HepG2 (cell line): ENCODE results near the gene UBE2L6. TPM values are rescaled to one million over a fixed set of nuclear protein-coding genes. Genes with fewer than 3 reads are reported as not detected.

Source experiments
- ADNP ChIP-seq: sonication (generic); formaldehyde crosslinking; IDR thresholded peaks from 2 replicates; pipeline ENCODE4 v1.4.0; 2020; ENCODE audit warnings: missing genetic modification reagents
- ATM ChIP-seq: fragments of 450-650 bp; IDR thresholded peaks from 2 replicates; pipeline ENCODE4 v1.7.1; 2017; ENCODE audit warnings: mild to moderate bottlenecking, borderline replicate concordance
- CCAR2 ChIP-seq: fragments of 200-400 bp; formaldehyde crosslinking; optimal IDR thresholded peaks from 2 replicates; pipeline ENCODE3; 2018; ENCODE audit warnings: low read depth, mild to moderate bottlenecking, low read length, moderate library complexity
- CCDC6 ChIP-seq: sonication (generic); formaldehyde crosslinking; IDR thresholded peaks from 2 replicates; pipeline ENCODE4 v1.8.1; 2022; ENCODE audit warnings: mild to moderate bottlenecking, missing genetic modification reagents, moderate library complexity
- ETS1 ChIP-seq: sonication (generic); formaldehyde crosslinking; IDR thresholded peaks from 2 replicates; pipeline ENCODE4 v1.4.0; 2020; ENCODE audit warnings: missing genetic modification reagents
- GATA4 ChIP-seq: sonication (generic); IDR thresholded peaks from 2 replicates; pipeline ENCODE4 v1.6.1; 2016; ENCODE audit warnings: antibody characterized with exemption, low read depth, borderline replicate concordance
- ZBED4 ChIP-seq: sonication (generic); formaldehyde crosslinking; IDR thresholded peaks from 2 replicates; pipeline ENCODE4 v1.4.0; 2020; ENCODE audit warnings: missing genetic modification reagents, borderline replicate concordance
- ZNF142 ChIP-seq: sonication (generic); formaldehyde crosslinking; IDR thresholded peaks from 2 replicates; pipeline ENCODE4 v1.4.0; 2020; ENCODE audit warnings: missing genetic modification reagents
- ZNF230 ChIP-seq: sonication (generic); formaldehyde crosslinking; IDR thresholded peaks from 2 replicates; pipeline ENCODE4 v1.4.0; 2020; ENCODE audit warnings: mild to moderate bottlenecking, missing genetic modification reagents
- ZNF281 ChIP-seq: sonication (generic); formaldehyde crosslinking; IDR thresholded peaks from 2 replicates; pipeline ENCODE4 v1.4.0; 2020; ENCODE audit warnings: missing genetic modification reagents, borderline replicate concordance
- ZNF652 ChIP-seq: IDR thresholded peaks from 2 replicates; pipeline ENCODE4 v1.6.1; 2016; ENCODE audit warnings: low read depth, borderline replicate concordance
- polyA plus RNA-seq, 8 experiments: library from polyadenylated mRNA; depleted of rRNA in 3 of 8; stranded (reverse) in 7 of 8; unstranded in 1 of 8; fragments of >200 nt; fragmentation: Illumina TruSeq in 4 of 8; extraction: Trizol in 4 of 8; gene quantifications; 2 replicates each; pipeline versions ENCODE4 v1.2.1 to v1.2.3, GENCODE V29; 2011 to 2016; ENCODE audit warnings: low read depth in 4 of 8, missing spikeins in 1 of 8, mixed read lengths in 1 of 8; ENCODE audit not compliant: insufficient read depth in 1 of 8
- total RNA-seq, 5 experiments: library from RNA; depleted of rRNA; stranded (reverse); fragments of >200 nt; fragmentation: Illumina TruSeq; extraction: Trizol; gene quantifications; 2 replicates each; pipeline ENCODE4 v1.2.3, GENCODE V29; 2016; ENCODE audit warnings: low read depth in 1 of 5

Gene UBE2L6
- total and polyA plus RNA-seq, 2 of the 13 experiments (the other 11 are each of a cell fraction or from before 2014, with no cell fraction given) = 30.3 to 30.4 TPM

GRCh38 chr11:57597916-57598830, 30.7 kb upstream of the UBE2L6 start (continued):
- TF ChIP-seq ZNF142 (CRISPR knock-in tag) (no peak), ZNF652 (CRISPR knock-in tag) (peak; percentile 82), ADNP (no peak), ATM (no peak), ZNF281 (CRISPR knock-in tag) (no peak), ETS1 (CRISPR knock-in tag) (no peak), CCDC6 (0 out of 2 replicates have a peak, but pooled peaks have one; percentile 27), CCAR2 (no peak), ZBED4 (CRISPR knock-in tag) (no peak), ZNF230 (CRISPR knock-in tag) (no peak), GATA4 (no peak)
